Neuronal stem cell (in vitro differentiated cells): Measurements from ENCODE around the gene FBLN1.
"Not testable (repeated sequence)": the region's sequence is repeated elsewhere in the genome, so short reads cannot be mapped to it uniquely, and the experiment has no call there.

ENCODE experiments used
- DNase-seq: peaks from one replicate; pipeline ENCODE4 v3.0.0-alpha.2; 2013; ENCODE audit warnings: low spot score
- H2AFZ ChIP-seq: one replicate; pipeline ENCODE4 v1.6.1; 2013; ENCODE audit warnings: mild to moderate bottlenecking, low read length, inconsistent platforms
- H2AK5ac ChIP-seq: 2 replicates; pipeline ENCODE4 v1.6.1; 2013; ENCODE audit warnings: low read depth, mild to moderate bottlenecking, inconsistent platforms, low read length, moderate library complexity, mixed read lengths
- H2BK120ac ChIP-seq: 2 replicates; pipeline ENCODE4 v1.6.1; 2013; ENCODE audit warnings: low read depth, mild to moderate bottlenecking, inconsistent platforms, low read length, moderate library complexity, mixed read lengths
- H2BK12ac ChIP-seq: one replicate; pipeline ENCODE4 v1.6.1; 2013; ENCODE audit warnings: low read length, inconsistent platforms
- H2BK15ac ChIP-seq: 2 replicates; pipeline ENCODE4 v1.6.1; 2013; ENCODE audit warnings: mild to moderate bottlenecking, low read length, inconsistent platforms, mixed read lengths
- H2BK5ac ChIP-seq: one replicate; pipeline ENCODE4 v1.6.1; 2013; ENCODE audit warnings: inconsistent platforms, mild to moderate bottlenecking, low read length, moderate library complexity
- H3K14ac ChIP-seq: one replicate; pipeline ENCODE4 v1.6.1; 2013; ENCODE audit warnings: low read length, inconsistent platforms
- H3K18ac ChIP-seq: 2 replicates; pipeline ENCODE4 v1.6.1; 2013; ENCODE audit warnings: low read length, inconsistent platforms
- H3K23ac ChIP-seq: 2 replicates; pipeline ENCODE4 v1.6.1; 2013; ENCODE audit warnings: low read depth, mild to moderate bottlenecking, mixed read lengths, low read length, inconsistent platforms; ENCODE audit not compliant: poor library complexity
- H3K27ac ChIP-seq: replicated peaks from 3 replicates; pipeline ENCODE4 v1.5.1; 2013; ENCODE audit warnings: low read length, inconsistent platforms
- H3K27me3 ChIP-seq, 3 experiments: 2 replicates each; pipeline ENCODE4 v1.6.1; 2013; ENCODE audit warnings: low read length in 3 of 3, mild to moderate bottlenecking in 2 of 3, inconsistent platforms in 1 of 3, low read depth in 1 of 3, mixed read lengths in 1 of 3, moderate library complexity in 1 of 3; ENCODE audit not compliant: control insufficient read depth in 3 of 3, insufficient read depth in 3 of 3
- H3K36me3 ChIP-seq, 2 donors: replicated peaks in 1 of 2; 2 replicates each; pipeline ENCODE4 v1.6.1; 2013; ENCODE audit warnings: low read length in 2 of 2; ENCODE audit not compliant: control insufficient read depth in 2 of 2, insufficient read depth in 2 of 2
- H3K4ac ChIP-seq: 2 replicates; pipeline ENCODE4 v1.6.1; 2013; ENCODE audit warnings: inconsistent platforms, mild to moderate bottlenecking, low read length, moderate library complexity
- H3K4me1 ChIP-seq, 2 donors: 1 replicate in 1 of 2; 2 replicates in 1 of 2; pipeline ENCODE4 v1.6.1; 2013; ENCODE audit warnings: low read length in 2 of 2, low read depth in 1 of 2; ENCODE audit not compliant: control insufficient read depth in 2 of 2, insufficient read depth in 1 of 2
- H3K4me2 ChIP-seq: one replicate; pipeline ENCODE4 v1.6.1; 2013; ENCODE audit warnings: mild to moderate bottlenecking, low read length, inconsistent platforms; ENCODE audit not compliant: insufficient read depth, poor library complexity, severe bottlenecking
- H3K4me3 ChIP-seq, 2 donors: 2 replicates each; pipeline ENCODE4 v1.5.1; 2013; ENCODE audit warnings: low read length in 2 of 2, mild to moderate bottlenecking in 2 of 2, inconsistent platforms in 1 of 2, moderate library complexity in 1 of 2
- H3K79me1 ChIP-seq: one replicate; pipeline ENCODE4 v1.6.1; 2013; ENCODE audit warnings: low read depth, mild to moderate bottlenecking, inconsistent platforms, low read length, moderate library complexity
- H3K9ac ChIP-seq: one replicate; pipeline ENCODE4 v1.6.1; 2013; ENCODE audit warnings: mild to moderate bottlenecking, low read depth, low read length, inconsistent platforms; ENCODE audit not compliant: poor library complexity
- H3K9me3 ChIP-seq, 2 donors: replicated peaks in 1 of 2; 2 replicates each; pipeline versions ENCODE3 to v1.6.1; 2013; ENCODE audit warnings: low read length in 2 of 2, mild to moderate bottlenecking in 2 of 2, inconsistent platforms in 1 of 2, low read depth in 1 of 2, mixed read lengths in 1 of 2, moderate library complexity in 1 of 2; ENCODE audit not compliant: control insufficient read depth in 2 of 2, insufficient read depth in 1 of 2
- H4K8ac ChIP-seq: one replicate; pipeline ENCODE4 v1.6.1; 2013; ENCODE audit warnings: low read depth, mild to moderate bottlenecking, inconsistent platforms, low read length, moderate library complexity
- H4K91ac ChIP-seq: one replicate; pipeline ENCODE4 v1.6.1; 2013; ENCODE audit warnings: low read length, low read depth, mild to moderate bottlenecking, inconsistent platforms; ENCODE audit not compliant: poor library complexity
- WGBS, 2 donors: extraction: QIAGEN DNeasy Blood & Tissue Kit; methylation state at CpG; one replicate each; pipeline ENCODE4 v1.1.7; 2013; ENCODE audit warnings: missing lambda C conversion rate in 2 of 2, mixed read lengths in 1 of 2; ENCODE audit not compliant: insufficient read length in 2 of 2, insufficient replicate concordance in 1 of 2; ENCODE audit errors: extremely low coverage in 2 of 2; 5-methylcytosine and 5-hydroxymethylcytosine counted together

The FBLN1 gene

DNA sequence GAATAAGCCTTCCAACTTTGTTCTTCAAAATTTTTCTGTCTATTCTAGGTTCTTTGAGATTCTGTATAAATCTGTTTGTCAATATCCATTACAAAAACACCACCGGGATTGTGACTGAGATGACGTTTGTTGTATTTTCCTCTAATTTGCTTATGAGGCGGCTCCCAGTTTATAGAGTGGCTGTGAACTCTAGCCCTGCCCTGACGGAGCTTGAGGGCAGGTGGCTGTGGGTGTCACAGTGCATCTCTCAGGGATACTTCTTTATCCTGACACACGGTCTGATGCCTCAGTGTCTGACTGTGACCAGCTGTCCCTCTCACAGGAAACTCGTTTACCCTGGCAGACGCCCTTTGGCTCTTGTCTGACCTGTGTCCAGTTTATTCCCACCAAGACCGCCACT, 115.3 kb downstream of the FBLN1 start:
- Histone ChIP-seq H4K8ac (no peak overlapping the region), H3K4me2 (no peak overlapping the region), H3K9me3 (no peaks in the 10 kb centered on the region), H2AFZ (no peak overlapping the region), H2BK12ac (no peak overlapping the region), H2BK120ac (no peak overlapping the region), H3K14ac (no peak overlapping the region), H2BK5ac (no peak overlapping the region), H3K23ac (no peak overlapping the region), H3K4me1 (peaks cover under 1 to 2% of the 10 kb centered on the region in 2 donors), H3K4ac (no peak overlapping the region), H2AK5ac (no peak overlapping the region), H3K79me1 (no peaks in the 10 kb centered on the region), H3K9ac (no peak overlapping the region), H2BK15ac (no peak overlapping the region), H4K91ac (no peak overlapping the region), H3K27me3 (peaks cover 0 to 7% (median 0%) of the 10 kb centered on the region in 3 experiments), H3K36me3 (no peaks in the 10 kb centered on the region), H3K27ac (no peak overlapping the region), H3K18ac (no peak overlapping the region), H3K4me3 (no peak overlapping the region)
- no CpG with 5 or more reads among the region's 8 CpGs for whole genome bisulfite sequencing, 2 donors
- DNase-seq: no peak

DNA sequence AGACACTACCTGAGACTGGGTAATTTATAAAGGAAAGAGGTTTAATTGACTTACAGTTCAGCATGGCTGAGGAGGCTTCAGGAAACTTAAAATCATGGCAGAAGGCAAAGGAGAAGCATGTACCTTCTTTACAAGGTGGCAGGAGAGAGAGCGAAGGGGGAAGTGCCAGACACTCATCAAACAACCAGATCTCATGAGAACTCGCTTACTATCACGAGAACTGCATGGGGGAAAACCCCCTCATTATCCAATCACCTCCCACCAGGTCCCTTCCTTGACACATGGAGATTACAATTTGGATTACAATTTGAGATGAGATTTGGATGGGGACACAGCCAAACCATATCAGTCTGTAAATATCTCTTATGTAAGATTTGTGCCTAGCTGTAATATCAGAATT, 118.0 kb downstream of the FBLN1 start:
- Histone ChIP-seq H2AFZ (no peak overlapping the region), H3K4me2 (no peak overlapping the region), H3K36me3 (no peaks in the 10 kb centered on the region), H3K27me3 (peaks cover 0 to 14% (median 0%) of the 10 kb centered on the region in 3 experiments), H3K9ac (no peak overlapping the region), H3K23ac (no peak overlapping the region), H3K9me3 (no peaks in the 10 kb centered on the region), H3K4ac (no peak overlapping the region), H4K91ac (no peak overlapping the region), H3K4me3 (no peak overlapping the region), H3K18ac (no peak overlapping the region), H4K8ac (no peak overlapping the region), H2BK12ac (no peak overlapping the region), H2BK5ac (no peak overlapping the region), H3K14ac (no peak overlapping the region), H2BK120ac (no peak overlapping the region), H2BK15ac (no peak overlapping the region), H3K4me1 (peaks cover 0 to 1% of the 10 kb centered on the region in 2 donors), H3K27ac (no peak overlapping the region), H3K79me1 (no peaks in the 10 kb centered on the region), H2AK5ac (no peak overlapping the region)
- WGBS, 2 donors: no CpG with 5 or more reads among the region's 3 CpGs
- no peak for DNase-seq

DNA sequence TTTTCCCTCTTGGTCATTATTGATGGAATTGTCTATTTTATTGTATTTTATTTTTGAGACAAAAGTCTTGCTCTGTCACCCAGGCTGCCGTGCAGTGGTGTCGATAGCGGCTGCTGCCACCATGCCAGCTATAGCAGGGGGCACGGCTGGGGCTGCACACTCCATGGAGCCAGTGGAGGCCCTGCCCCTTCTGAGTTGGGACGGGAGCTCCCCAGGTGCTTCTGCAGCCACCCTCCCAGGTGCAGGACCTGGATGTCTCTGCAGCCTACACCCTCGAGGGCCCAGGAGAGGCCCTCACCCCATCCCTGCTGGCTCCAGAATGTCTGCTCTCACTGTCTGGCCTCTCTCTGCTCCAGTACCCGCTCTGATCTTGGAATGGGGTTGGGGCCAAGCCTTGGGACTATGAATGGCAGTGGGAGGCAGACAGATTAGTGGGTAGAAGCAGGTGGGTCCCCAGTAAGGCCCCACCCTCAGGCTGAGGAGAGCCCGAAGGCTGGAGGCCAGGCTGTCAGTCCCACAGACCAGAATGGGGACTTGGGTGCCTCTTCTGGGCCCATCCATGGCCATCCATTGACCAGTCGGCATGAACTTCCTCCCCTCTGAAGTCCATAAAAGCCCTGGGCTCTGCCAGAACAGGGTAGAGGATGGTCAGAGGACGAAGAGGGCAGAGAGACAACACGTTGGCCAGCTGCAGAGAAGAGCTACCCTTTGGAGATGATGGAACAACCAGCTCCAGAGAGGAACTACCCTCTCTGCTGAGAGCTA, 119.3 kb downstream of the FBLN1 start:
- Histone ChIP-seq H3K79me1 (no peaks in the 10 kb centered on the region), H4K91ac (no peak overlapping the region), H3K4me1 (peaks cover 0 to 1% of the 10 kb centered on the region in 2 donors), H3K9me3 (no peaks in the 10 kb centered on the region), H2AFZ (no peak overlapping the region), H3K9ac (peak overlapping the region; percentile 81), H3K27ac (no peak overlapping the region), H3K14ac (peak overlapping the region; percentile 67), H2BK15ac (no peak overlapping the region), H4K8ac (no peak overlapping the region), H2BK12ac (no peak overlapping the region), H3K27me3 (peaks cover 0 to 14% (median 0%) of the 10 kb centered on the region in 3 experiments), H2BK120ac (no peak overlapping the region), H3K4ac (no peak overlapping the region), H2BK5ac (no peak overlapping the region), H3K4me2 (no peak overlapping the region), H3K36me3 (no peaks in the 10 kb centered on the region), H3K23ac (no peak overlapping the region), H3K4me3 (no peak overlapping the region), H3K18ac (no peak overlapping the region), H2AK5ac (peak overlapping the region; percentile 22)
- DNase-seq: no peak
- WGBS, 2 donors: no CpG with 5 or more reads among the region's 11 CpGs

DNA sequence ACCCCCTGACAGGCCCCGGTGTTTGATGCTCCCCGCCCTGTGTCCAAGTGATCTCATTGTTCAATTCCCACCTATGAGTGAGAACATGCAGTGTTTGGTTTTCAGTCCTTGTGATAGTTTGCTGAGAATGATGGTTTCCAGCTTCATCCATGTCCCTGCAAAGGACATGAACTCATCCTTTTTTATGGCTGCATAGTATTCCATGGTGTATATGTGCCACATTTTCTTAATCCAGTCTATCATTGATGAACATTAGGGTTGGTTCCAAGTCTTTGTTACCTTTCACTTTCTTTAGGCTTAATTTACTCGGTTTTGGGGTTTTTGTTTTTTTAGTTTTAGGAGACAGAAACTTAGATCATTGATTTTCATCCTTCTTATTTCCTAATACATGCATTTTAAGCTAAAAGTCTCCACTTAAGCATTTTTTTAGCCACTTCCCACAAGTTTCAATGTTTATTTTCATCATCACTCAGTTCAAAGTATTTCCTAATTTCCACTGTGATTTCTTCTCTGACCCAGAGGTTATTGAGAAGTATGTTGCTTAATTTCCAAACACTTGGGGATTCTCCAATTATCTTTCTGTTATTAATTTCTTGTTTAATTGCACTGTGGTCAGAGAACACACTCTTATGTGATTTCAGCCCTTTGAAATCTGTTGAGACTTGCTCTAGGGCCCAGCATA, 120.9 kb downstream of the FBLN1 start:
- not testable (repeated sequence) for H4K91ac ChIP-seq, H2AK5ac ChIP-seq, H2BK15ac ChIP-seq, H3K4me1 ChIP-seq, H3K9ac ChIP-seq, H4K8ac ChIP-seq, H3K4me2 ChIP-seq, DNase-seq, H2BK120ac ChIP-seq, H3K9me3 ChIP-seq, H3K4ac ChIP-seq, H3K4me3 ChIP-seq, H3K36me3 ChIP-seq, H2BK5ac ChIP-seq, H2AFZ ChIP-seq, H3K14ac ChIP-seq, H3K23ac ChIP-seq, H3K27ac ChIP-seq, H3K79me1 ChIP-seq, H2BK12ac ChIP-seq, H3K18ac ChIP-seq
- peaks cover 0 to 14% (median 0%) of the 10 kb centered on the region in 3 experiments for H3K27me3 ChIP-seq
- no CpG with 5 or more reads among the region's 3 CpGs for WGBS, 2 donors
